Fibroblast of lung (primary cell): ENCODE measurements around the gene ANKRD50. TPM values are rescaled to one million over a fixed set of nuclear protein-coding genes. Genes with fewer than 3 reads are reported as not detected.

ENCODE experiments used
- DNase-seq, 2 donors: peaks; one replicate each; pipeline versions ENCODE4 v3.0.0 to v3.0.0-alpha.2; 2010; ENCODE audit warnings: low read depth in 2 of 2
- H2AFZ ChIP-seq: 2 replicates; pipeline ENCODE4 v1.5.1; 2012; ENCODE audit warnings: low read length, control low read depth, inconsistent platforms
- H3K27ac ChIP-seq: 2 replicates; pipeline ENCODE4 v1.5.1; 2011; ENCODE audit warnings: low read length, control low read depth; ENCODE audit not compliant: insufficient read depth
- H3K27me3 ChIP-seq: 2 replicates; pipeline ENCODE4 v1.5.1; 2011; ENCODE audit warnings: mild to moderate bottlenecking, low read length; ENCODE audit not compliant: control insufficient read depth, insufficient read depth
- H3K36me3 ChIP-seq: 2 replicates; pipeline ENCODE4 v1.5.1; 2011; ENCODE audit warnings: low read length; ENCODE audit not compliant: control insufficient read depth, insufficient read depth
- H3K4me1 ChIP-seq: 2 replicates; pipeline ENCODE4 v1.5.1; 2011; ENCODE audit warnings: low read length; ENCODE audit not compliant: control insufficient read depth, insufficient read depth; ENCODE audit errors: extremely low read depth
- H3K4me2 ChIP-seq: 2 replicates; pipeline ENCODE4 v1.5.1; 2011; ENCODE audit warnings: low read length, control low read depth; ENCODE audit not compliant: insufficient read depth; ENCODE audit errors: extremely low read depth
- H3K4me3 ChIP-seq, 4 experiments: fragments of 200-600 bp in 1 of 4; sonication (generic) in 1 of 4; replicated peaks in 1 of 4; 2 replicates each; pipeline ENCODE4 v1.5.1; 2011 to 2016; ENCODE audit warnings: low read length in 4 of 4, low read depth in 3 of 4, mild to moderate bottlenecking in 3 of 4, control low read depth in 2 of 4, inconsistent platforms in 1 of 4, mixed read lengths in 1 of 4; ENCODE audit not compliant: insufficient read depth in 1 of 4; ENCODE audit errors: control extremely low read depth in 1 of 4
- H3K79me2 ChIP-seq: 2 replicates; pipeline ENCODE4 v1.5.1; 2012; ENCODE audit warnings: mild to moderate bottlenecking, low read length, inconsistent platforms; ENCODE audit not compliant: control insufficient read depth, insufficient read depth
- H3K9ac ChIP-seq: 2 replicates; pipeline ENCODE4 v1.5.1; 2011; ENCODE audit warnings: mild to moderate bottlenecking, low read length, control low read depth; ENCODE audit not compliant: insufficient read depth
- H3K9me3 ChIP-seq: 2 replicates; pipeline ENCODE4 v1.5.1; 2012; ENCODE audit warnings: low read depth, low read length; ENCODE audit not compliant: control insufficient read depth, insufficient read depth
- H4K20me1 ChIP-seq: 2 replicates; pipeline ENCODE4 v1.5.1; 2011; ENCODE audit warnings: low read length; ENCODE audit not compliant: control insufficient read depth, insufficient read depth; ENCODE audit errors: extremely low read depth
- EZH2 ChIP-seq: IDR thresholded peaks from 2 replicates; pipeline ENCODE4 v1.5.1; 2012; ENCODE audit warnings: low read length, control low read depth, mild to moderate bottlenecking; ENCODE audit errors: missing control alignments
- polyA plus RNA-seq, 2 donors: library from polyadenylated mRNA; depleted of rRNA in 1 of 2; stranded (reverse) in 1 of 2; unstranded in 1 of 2; fragments of >200 nt; gene quantifications; 2 replicates each; pipeline ENCODE4 v1.2.1, GENCODE V29; 2011 to 2012; ENCODE audit warnings: missing spikeins in 1 of 2
- total RNA-seq: library from RNA; depleted of rRNA; stranded (reverse); fragments of >200 nt; gene quantifications from 2 replicates; pipeline ENCODE4 v1.2.1, GENCODE V29; 2014
- TF ChIP-seq, protein P1 (sequence below), 2 donors: IDR thresholded peaks in 1 of 2; conservative IDR thresholded peaks in 1 of 2; 1 replicate in 1 of 2; 2 replicates in 1 of 2; pipeline ENCODE4 v1.5.1; 2011 to 2012; ENCODE audit warnings: low read length in 2 of 2, control low read depth in 1 of 2, inconsistent platforms in 1 of 2, low read depth in 1 of 2, mild to moderate bottlenecking in 1 of 2

The ANKRD50 gene
- total and polyA plus RNA-seq, 2 donors (not counting 1 experiment from before 2014, with no cell fraction given) = 17.2 to 28.4 TPM

GRCh38 chr4:124636788-124637187 lies 75.7 kb downstream of the ANKRD50 start:
- no peaks in the 10 kb centered on the region for H3K79me2 ChIP-seq
- H3K9me3 ChIP-seq = no peaks in the 10 kb centered on the region
- H2AFZ ChIP-seq = no peak overlapping the region
- no peaks in the 10 kb centered on the region for H3K27me3 ChIP-seq
- H3K27ac ChIP-seq = no peak overlapping the region
- peak in 1 of 2 donors; percentile 8 for DNase-seq
- H3K36me3 ChIP-seq = no peaks in the 10 kb centered on the region
- no peak overlapping the region for H3K9ac ChIP-seq
- no peaks in the 10 kb centered on the region for H4K20me1 ChIP-seq
- no peak overlapping the region for H3K4me3 ChIP-seq
- H3K4me1 ChIP-seq = no peaks in the 10 kb centered on the region
- no peak overlapping the region for H3K4me2 ChIP-seq
- TF ChIP-seq, protein P1, sequence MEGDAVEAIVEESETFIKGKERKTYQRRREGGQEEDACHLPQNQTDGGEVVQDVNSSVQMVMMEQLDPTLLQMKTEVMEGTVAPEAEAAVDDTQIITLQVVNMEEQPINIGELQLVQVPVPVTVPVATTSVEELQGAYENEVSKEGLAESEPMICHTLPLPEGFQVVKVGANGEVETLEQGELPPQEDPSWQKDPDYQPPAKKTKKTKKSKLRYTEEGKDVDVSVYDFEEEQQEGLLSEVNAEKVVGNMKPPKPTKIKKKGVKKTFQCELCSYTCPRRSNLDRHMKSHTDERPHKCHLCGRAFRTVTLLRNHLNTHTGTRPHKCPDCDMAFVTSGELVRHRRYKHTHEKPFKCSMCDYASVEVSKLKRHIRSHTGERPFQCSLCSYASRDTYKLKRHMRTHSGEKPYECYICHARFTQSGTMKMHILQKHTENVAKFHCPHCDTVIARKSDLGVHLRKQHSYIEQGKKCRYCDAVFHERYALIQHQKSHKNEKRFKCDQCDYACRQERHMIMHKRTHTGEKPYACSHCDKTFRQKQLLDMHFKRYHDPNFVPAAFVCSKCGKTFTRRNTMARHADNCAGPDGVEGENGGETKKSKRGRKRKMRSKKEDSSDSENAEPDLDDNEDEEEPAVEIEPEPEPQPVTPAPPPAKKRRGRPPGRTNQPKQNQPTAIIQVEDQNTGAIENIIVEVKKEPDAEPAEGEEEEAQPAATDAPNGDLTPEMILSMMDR (conservative IDR thresholded peaks at IDR 0.05 in 1 of 2, IDR thresholded peaks at IDR 0.05 in 1 of 2; ENCODE audit: low read depth in 1 of 2, low read length in 2 of 2) = no peak
- no peak for TF ChIP-seq EZH2

DNA sequence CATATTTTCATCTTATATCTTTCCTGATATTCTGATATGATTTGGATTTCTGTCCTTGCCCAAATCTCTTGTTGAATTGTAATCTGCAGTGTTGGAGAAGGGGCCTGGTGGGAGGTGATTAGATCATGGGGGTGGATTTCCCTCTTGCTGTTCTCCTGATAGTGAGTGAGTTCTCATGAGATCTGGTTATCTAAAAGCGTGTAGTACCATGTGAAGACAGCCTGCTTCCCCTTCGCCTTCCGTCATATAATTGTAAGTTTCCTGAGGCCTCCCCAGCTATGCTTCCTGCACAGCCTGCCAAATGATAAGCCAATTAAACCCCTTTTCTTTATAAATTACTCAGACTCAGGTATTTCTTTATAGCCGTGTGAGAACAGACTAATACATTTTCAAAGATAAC lies 77.2 kb downstream of the ANKRD50 start:
- TF ChIP-seq, protein P1 (conservative IDR thresholded peaks at IDR 0.05 in 1 of 2, IDR thresholded peaks at IDR 0.05 in 1 of 2; ENCODE audit: low read depth in 1 of 2, low read length in 2 of 2) = no peak
- TF ChIP-seq EZH2 = no peak
- H3K36me3 ChIP-seq = no peaks in the 10 kb centered on the region
- H3K4me3 ChIP-seq = no peak overlapping the region
- no peak overlapping the region for H3K4me2 ChIP-seq
- no peaks in the 10 kb centered on the region for H3K27me3 ChIP-seq
- no peaks in the 10 kb centered on the region for H4K20me1 ChIP-seq
- no peaks in the 10 kb centered on the region for H3K79me2 ChIP-seq
- H3K9ac ChIP-seq = no peak overlapping the region
- H2AFZ ChIP-seq = no peak overlapping the region
- no peaks in the 10 kb centered on the region for H3K4me1 ChIP-seq
- H3K9me3 ChIP-seq = no peaks in the 10 kb centered on the region
- H3K27ac ChIP-seq = no peak overlapping the region
- DNase-seq = no peak

DNA sequence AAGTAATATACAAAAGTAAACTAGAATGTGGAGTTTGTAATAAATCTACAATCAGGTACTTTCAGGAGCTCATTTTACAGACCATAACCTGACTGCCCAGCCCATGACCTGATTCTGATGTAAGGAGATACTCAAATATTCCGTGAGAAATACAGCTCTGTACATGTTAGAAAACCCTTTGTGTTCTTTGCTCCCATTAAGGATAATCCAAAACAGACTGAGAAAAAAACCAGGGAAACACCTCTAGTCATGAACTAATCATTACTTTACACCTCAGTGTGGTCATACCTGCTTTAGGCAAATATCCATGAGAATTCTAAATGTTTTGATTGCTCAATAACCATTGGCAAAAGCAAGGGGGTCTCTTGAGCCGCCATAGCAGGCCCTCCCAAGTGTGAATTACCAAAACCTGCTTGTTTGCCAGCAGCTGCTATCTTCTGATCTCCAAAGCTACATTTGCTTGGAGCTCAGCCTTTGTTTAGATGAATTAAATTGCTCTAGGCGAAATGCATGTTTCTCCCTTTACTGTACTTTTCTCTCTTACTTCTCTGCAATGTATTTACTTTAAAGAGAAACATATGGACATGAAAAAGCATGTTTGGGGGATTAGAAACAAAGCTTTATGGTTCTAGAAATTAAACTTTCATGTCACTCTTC lies 79.1 kb downstream of the ANKRD50 start:
- Histone ChIP-seq H4K20me1 (no peaks in the 10 kb centered on the region), H3K9ac (no peak overlapping the region), H3K4me3 (no peak overlapping the region), H3K79me2 (no peaks in the 10 kb centered on the region), H3K27me3 (no peaks in the 10 kb centered on the region), H3K36me3 (no peaks in the 10 kb centered on the region), H3K9me3 (no peaks in the 10 kb centered on the region), H3K4me1 (no peaks in the 10 kb centered on the region), H2AFZ (no peak overlapping the region), H3K27ac (no peak overlapping the region), H3K4me2 (no peak overlapping the region)
- DNase-seq = no peak
- TF ChIP-seq, protein P1 (conservative IDR thresholded peaks at IDR 0.05 in 1 of 2, IDR thresholded peaks at IDR 0.05 in 1 of 2; ENCODE audit: low read depth in 1 of 2, low read length in 2 of 2) = no peak
- no peak for TF ChIP-seq EZH2
